Naive B cell (primary cell): ENCODE data around the gene TTC7B. TPM values are rescaled to one million over a fixed set of nuclear protein-coding genes. Genes with fewer than 3 reads are reported as not detected.

Source experiments
- ATAC-seq, 2 donors: fragments of 150-1000 bp; cut with Tn5 transposase; 2 replicates each; pipeline ENCODE4 v1.10.0; 2021; ENCODE audit warnings: low read depth in 2 of 2, mild to moderate bottlenecking in 2 of 2, moderate library complexity in 2 of 2
- DNase-seq: peaks from one replicate; pipeline ENCODE4 v3.0.0; 2022
- H3K27ac Mint-ChIP-seq, 6 donors: one replicate each; pipeline ENCODE4 v1.8.0; 2020 to 2022; ENCODE audit warnings: mild to moderate bottlenecking in 6 of 6, mixed read lengths in 6 of 6, moderate library complexity in 5 of 6, inconsistent platforms in 2 of 6
- H3K27me3 Mint-ChIP-seq, 3 donors: one replicate each; pipeline ENCODE4 v1.8.0; 2021 to 2022; ENCODE audit warnings: mixed read lengths in 3 of 3, mild to moderate bottlenecking in 1 of 3
- H3K36me3 Mint-ChIP-seq, 2 donors: one replicate each; pipeline ENCODE4 v1.8.0; 2020 to 2022; ENCODE audit warnings: mixed read lengths in 2 of 2, inconsistent platforms in 1 of 2, mild to moderate bottlenecking in 1 of 2
- H3K4me1 Mint-ChIP-seq, 3 donors: one replicate each; pipeline ENCODE4 v1.8.0; 2020 to 2022; ENCODE audit warnings: mixed read lengths in 3 of 3, inconsistent platforms in 1 of 3, mild to moderate bottlenecking in 1 of 3, moderate library complexity in 1 of 3
- H3K4me3 Mint-ChIP-seq, 8 donors: one replicate each; pipeline ENCODE4 v1.8.0; 2020 to 2022; ENCODE audit warnings: mild to moderate bottlenecking in 8 of 8, mixed read lengths in 8 of 8, moderate library complexity in 8 of 8, inconsistent platforms in 2 of 8
- H3K9me3 Mint-ChIP-seq, 7 donors: one replicate each; pipeline ENCODE4 v1.8.0; 2020 to 2022; ENCODE audit warnings: mixed read lengths in 7 of 7, mild to moderate bottlenecking in 5 of 7, inconsistent platforms in 2 of 7, moderate library complexity in 1 of 7
- polyA plus RNA-seq, 6 donors: library from polyadenylated mRNA; unstranded; fragments of 300-500 nt; fragmentation: Illumina TruSeq; gene quantifications; one replicate each; pipeline ENCODE4 v1.2.3, GENCODE V29; 2021; ENCODE audit warnings: low read depth in 6 of 6

The TTC7B gene
- polyA plus RNA-seq, 6 donors from 2014 or later: 0.39 to 1.2 TPM; not detected in 4

DNA sequence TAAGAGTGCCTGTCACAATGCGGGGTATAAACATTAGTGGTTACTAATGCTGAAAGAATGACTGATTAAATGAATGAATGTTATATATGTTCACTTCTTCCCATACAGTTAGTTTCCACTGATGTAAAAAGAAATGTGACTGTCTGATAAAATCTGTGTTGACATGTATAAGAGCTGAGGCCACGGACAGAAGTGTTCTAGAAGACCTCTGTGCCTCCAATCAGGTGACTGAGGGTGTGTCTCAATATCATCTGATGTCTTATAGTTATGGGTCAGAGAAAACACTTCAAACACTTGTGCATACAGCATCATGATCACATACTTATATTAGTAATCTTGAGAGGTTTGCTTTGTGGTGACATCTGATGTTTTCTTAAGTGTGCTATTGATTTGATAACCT is 183.4 kb downstream of the TTC7B start:
- no peak for ATAC-seq
- Mint-ChIP-seq H3K27me3 (no peaks in the 10 kb centered on the region), H3K4me3 (no peak overlapping the region), H3K4me1 (peaks cover 9 to 13% (median 11%) of the 10 kb centered on the region in 3 donors), H3K9me3 (no peaks in the 10 kb centered on the region), H3K27ac (no peak overlapping the region), H3K36me3 (no peaks in the 10 kb centered on the region)
- DNase-seq: no peak

DNA sequence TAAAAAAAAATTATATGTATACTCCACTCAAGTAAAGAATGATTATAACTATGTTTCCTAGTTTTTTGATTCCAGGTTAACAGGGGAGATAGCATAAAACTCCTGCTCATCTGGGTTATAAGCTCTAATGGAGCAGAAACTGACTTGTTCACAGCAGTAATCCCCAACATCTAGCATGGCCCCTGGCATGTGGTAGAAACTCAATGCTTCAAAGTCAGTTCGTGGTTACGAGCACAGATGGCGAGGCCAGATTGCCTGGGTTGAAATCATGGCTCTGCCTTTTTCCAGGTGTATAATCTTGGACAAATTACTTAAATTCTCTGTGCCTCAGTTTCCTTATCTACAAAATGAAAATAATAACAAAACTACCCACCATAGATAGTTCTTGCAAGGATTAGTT is 183.8 kb downstream of the TTC7B start:
- Mint-ChIP-seq H3K27ac (no peak overlapping the region), H3K36me3 (no peaks in the 10 kb centered on the region), H3K4me1 (peaks cover 9 to 16% (median 11%) of the 10 kb centered on the region in 3 donors), H3K27me3 (no peaks in the 10 kb centered on the region), H3K4me3 (no peak overlapping the region), H3K9me3 (no peaks in the 10 kb centered on the region)
- DNase-seq: no peak
- no peak for ATAC-seq

DNA sequence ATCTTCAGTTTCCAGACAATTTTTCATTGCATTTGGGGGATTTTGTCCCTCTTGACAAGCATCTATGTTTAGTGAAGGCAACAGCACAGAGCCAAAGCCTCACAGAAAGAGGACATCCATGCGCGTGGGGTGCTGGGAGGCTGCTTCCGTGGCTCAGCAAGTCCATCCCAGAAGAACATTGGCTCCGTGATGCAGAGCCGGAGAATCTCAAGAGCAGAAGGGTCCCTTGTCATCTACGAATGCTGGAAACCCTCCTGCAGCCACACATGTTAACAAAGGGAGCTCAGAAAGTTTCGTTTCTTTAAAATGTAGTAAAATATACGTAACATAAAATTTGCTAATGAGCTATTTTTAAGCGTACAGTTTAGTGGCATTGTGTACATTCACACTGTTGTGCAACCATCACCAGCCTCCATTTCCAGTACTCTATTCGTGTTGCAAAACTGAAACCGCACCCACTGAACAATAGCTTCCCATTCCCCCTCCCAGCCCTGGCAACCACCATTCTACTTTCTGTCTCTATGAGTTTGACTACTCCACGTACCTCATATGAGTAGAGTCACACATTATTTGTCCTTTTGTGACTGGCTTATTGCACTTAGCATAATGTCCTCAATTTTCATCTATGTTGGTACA is 185.9 kb downstream of the TTC7B start:
- Mint-ChIP-seq H3K9me3 (no peaks in the 10 kb centered on the region), H3K4me3 (no peak overlapping the region), H3K4me1 (peaks cover 9 to 16% (median 11%) of the 10 kb centered on the region in 3 donors), H3K27me3 (no peaks in the 10 kb centered on the region), H3K27ac (no peak overlapping the region), H3K36me3 (no peaks in the 10 kb centered on the region)
- ATAC-seq (no peak), DNase-seq (no peak)

DNA sequence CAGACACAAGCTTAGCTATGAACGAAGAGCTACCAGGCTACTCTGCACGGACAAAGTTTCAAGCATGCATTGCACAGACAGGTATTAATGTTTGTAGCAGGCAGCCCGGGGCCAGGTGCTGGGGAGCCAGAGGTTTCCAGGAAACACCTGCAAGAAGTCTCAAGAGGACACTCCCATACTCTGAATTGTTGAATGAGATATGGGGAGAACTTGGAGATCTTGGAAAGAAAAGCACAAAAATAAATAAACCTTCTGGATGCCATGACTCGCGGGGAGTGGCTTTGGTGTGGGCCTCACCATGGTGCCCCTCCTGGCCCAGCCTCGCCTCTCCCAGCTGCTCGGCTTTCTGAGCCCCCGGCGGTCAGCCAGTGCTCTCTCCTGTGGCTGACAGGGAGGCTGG is 186.8 kb downstream of the TTC7B start:
- Mint-ChIP-seq H3K4me1 (peaks cover 9 to 16% (median 11%) of the 10 kb centered on the region in 3 donors), H3K27me3 (no peaks in the 10 kb centered on the region), H3K9me3 (no peaks in the 10 kb centered on the region), H3K4me3 (no peak overlapping the region), H3K27ac (no peak overlapping the region), H3K36me3 (no peaks in the 10 kb centered on the region)
- DNase-seq: no peak
- no peak for ATAC-seq

DNA sequence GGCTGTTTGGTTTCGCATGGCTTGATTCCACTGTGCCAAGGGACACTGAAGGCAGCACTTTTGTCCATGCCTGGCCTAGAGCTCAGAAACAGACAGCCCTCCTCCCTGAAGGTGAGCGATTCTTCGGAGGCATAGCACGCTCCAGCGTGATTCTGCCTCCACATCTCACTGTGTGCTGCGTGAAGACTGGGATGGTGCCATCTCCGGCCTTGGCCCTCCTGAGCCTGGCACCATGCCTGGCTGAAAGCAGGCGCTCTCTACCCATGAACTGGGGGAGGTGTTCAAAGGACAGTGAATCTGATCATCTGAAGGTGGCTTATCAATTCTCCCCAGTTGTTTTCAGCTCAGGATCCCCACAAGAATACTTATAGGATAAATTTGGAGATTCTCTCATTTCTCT is 187.4 kb downstream of the TTC7B start:
- H3K9me3 Mint-ChIP-seq: no peaks in the 10 kb centered on the region
- peaks cover 9 to 16% (median 11%) of the 10 kb centered on the region in 3 donors for H3K4me1 Mint-ChIP-seq
- H3K27me3 Mint-ChIP-seq: no peaks in the 10 kb centered on the region
- no peak for ATAC-seq
- no peaks in the 10 kb centered on the region for H3K36me3 Mint-ChIP-seq
- no peak for DNase-seq
- H3K27ac Mint-ChIP-seq: peak overlapping the region in 1 of 6 donors; percentile 33
- no peak overlapping the region for H3K4me3 Mint-ChIP-seq

DNA sequence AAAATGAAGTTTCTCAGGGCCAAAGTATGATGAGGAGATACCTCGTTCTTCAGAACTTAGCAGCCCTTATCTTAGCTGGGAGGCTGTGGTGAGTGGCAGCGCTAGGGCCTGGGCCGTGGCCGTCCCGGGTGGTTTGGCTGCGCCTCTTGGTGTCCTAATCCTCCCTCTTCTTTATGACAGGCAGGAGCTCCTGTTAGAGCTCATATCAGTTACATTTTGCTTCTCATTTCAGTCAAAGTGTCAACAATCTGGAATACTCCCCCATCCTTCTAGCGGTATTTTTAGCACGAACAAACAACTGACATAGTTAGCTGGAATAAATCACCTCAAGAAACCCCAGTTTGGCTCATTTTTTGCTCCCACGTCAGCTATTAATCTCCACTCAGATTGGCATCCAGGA is 188.8 kb downstream of the TTC7B start:
- H3K4me1 Mint-ChIP-seq: peaks cover 9 to 16% (median 11%) of the 10 kb centered on the region in 3 donors
- no peaks in the 10 kb centered on the region for H3K36me3 Mint-ChIP-seq
- no peak overlapping the region for H3K4me3 Mint-ChIP-seq
- no peak for ATAC-seq
- no peaks in the 10 kb centered on the region for H3K9me3 Mint-ChIP-seq
- H3K27me3 Mint-ChIP-seq: no peaks in the 10 kb centered on the region
- H3K27ac Mint-ChIP-seq: peak overlapping the region in 1 of 6 donors; percentile 20
- no peak for DNase-seq

DNA sequence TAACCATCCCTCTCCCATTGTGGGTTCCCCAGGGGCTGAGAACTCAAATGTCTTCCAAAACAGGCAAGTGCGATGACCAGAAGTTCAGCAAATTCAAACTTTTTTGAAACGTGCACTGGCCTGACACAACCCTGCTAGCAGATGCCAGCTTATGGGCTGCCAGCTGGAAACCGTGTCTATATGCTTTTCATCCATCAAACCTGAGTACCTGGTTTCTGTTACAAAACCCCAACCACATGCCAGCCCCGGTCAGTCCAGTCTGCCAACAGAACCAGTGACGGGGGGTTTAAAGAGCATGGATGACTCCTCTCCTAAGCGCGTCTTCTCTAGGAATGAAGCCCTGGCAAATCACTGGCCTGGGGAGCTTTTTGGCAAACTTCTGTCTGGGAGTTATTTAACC is 189.7 kb downstream of the TTC7B start:
- Mint-ChIP-seq H3K9me3 (no peaks in the 10 kb centered on the region), H3K36me3 (no peaks in the 10 kb centered on the region), H3K4me3 (no peak overlapping the region), H3K27me3 (no peaks in the 10 kb centered on the region), H3K27ac (no peak overlapping the region), H3K4me1 (peaks cover 4 to 12% (median 5%) of the 10 kb centered on the region in 3 donors)
- DNase-seq (no peak), ATAC-seq (no peak)

DNA sequence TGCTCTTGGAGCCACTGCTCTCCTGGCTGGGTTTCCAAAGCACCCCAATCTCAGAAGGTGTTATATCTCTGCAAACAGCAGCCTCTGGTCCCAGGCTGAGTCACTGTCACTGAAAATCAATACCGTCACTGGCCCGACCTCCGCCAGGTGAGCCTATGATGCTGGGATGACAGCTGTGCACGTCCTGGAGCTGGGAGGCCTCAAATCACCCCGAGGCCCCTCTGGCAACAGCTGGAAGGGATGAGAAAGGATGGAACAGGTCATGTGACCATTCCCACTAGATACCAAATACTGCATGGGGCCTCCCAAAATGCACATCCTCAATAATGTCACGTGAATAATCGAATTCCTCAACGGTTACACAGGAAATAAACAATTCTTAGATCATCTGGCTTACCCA is 190.8 kb downstream of the TTC7B start:
- DNase-seq (no peak), ATAC-seq (no peak)
- no peak overlapping the region for H3K4me3 Mint-ChIP-seq
- H3K9me3 Mint-ChIP-seq: peaks cover 0 to 4% (median 0%) of the 10 kb centered on the region in 7 donors
- H3K27ac Mint-ChIP-seq: no peak overlapping the region
- H3K4me1 Mint-ChIP-seq: peaks cover 0 to 5% (median 4%) of the 10 kb centered on the region in 3 donors
- peaks cover 0 to 7% (median 0%) of the 10 kb centered on the region in 3 donors for H3K27me3 Mint-ChIP-seq
- H3K36me3 Mint-ChIP-seq: peaks cover 0 to 6% of the 10 kb centered on the region in 2 donors

DNA sequence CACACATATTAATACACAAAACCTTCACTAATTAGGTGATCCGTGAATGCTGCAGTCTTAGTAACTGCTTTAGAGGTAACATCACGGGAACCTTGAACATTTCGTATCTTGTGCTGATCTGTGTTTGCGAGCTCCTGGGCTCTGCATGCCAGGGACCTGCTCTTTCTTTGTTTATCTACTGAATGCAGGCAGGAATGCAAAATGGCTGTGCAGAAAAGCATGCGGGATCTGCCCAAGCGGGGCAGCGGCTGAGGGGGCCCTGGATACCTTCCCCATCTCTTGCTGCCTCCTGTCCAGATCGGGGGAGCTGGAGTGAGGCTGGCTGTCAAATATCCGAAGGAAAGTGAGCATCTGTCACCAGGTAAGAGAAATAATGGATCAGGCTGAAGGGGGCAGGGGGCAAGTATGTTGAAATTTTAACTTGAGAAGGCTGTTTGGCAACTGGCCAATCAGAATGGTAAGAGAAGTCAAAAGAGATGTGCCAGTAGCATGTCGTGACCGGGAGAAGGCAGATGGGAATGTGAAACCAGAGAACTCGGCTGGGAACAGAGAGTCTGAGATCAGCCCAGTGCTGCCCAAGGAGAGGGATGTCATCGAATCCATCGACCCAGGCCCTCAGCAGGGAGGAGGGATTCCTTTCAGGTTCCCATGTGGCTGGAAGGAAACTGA is 191.4 kb downstream of the TTC7B start:
- Mint-ChIP-seq H3K36me3 (peaks cover 0 to 8% of the 10 kb centered on the region in 2 donors), H3K27ac (no peak overlapping the region), H3K27me3 (peaks cover 0 to 8% (median 0%) of the 10 kb centered on the region in 3 donors), H3K9me3 (peaks cover 0 to 4% (median 0%) of the 10 kb centered on the region in 7 donors), H3K4me3 (no peak overlapping the region), H3K4me1 (peaks cover 0 to 4% (median 3%) of the 10 kb centered on the region in 3 donors)
- DNase-seq (no peak), ATAC-seq (no peak)

DNA sequence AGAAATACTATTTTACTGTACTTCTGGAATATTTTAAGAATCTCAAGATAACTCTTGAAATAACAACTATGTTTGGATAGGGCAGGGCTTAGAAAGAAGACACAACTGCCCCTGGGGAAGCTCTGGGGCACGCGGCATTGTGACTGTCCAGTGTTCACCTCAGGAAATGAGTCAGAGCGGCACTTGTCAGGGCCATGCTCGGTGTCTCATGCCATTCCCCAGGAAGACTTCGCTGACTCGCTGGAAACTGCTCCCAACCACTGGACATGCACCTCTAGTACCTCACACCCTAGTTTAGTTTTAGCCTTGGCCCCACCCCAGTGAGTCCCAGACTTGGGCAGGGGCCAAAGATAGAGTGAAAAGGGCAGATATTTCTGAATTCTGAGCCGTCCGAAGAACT is 192.0 kb downstream of the TTC7B start:
- Mint-ChIP-seq H3K4me3 (no peak overlapping the region), H3K4me1 (peaks cover 0 to 4% (median 3%) of the 10 kb centered on the region in 3 donors), H3K36me3 (peaks cover 0 to 8% of the 10 kb centered on the region in 2 donors), H3K9me3 (peaks cover 0 to 4% (median 0%) of the 10 kb centered on the region in 7 donors), H3K27ac (no peak overlapping the region), H3K27me3 (peaks cover 0 to 8% (median 0%) of the 10 kb centered on the region in 3 donors)
- DNase-seq (no peak), ATAC-seq (no peak)

DNA sequence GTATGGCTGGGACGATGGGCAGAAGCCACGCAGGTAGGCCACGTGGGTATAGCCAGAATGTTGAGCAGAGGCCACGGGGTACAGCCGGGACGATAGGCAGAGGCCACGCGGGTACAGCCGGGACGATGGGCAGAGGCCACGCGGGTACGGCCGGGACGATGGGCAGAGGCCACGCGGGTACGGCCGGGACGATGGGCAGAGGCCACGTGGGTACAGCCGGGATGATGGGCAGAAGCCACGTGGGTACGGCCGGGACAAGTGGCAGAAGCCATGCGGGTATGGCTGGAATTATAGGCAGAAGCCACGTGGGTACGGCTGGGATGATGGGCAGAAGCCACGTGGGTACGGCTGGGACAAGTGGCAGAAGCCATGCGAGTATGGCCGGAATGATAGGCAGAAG is 195.0 kb downstream of the TTC7B start:
- H3K36me3 Mint-ChIP-seq: peaks cover 0 to 8% of the 10 kb centered on the region in 2 donors
- H3K9me3 Mint-ChIP-seq: peaks cover 0 to 4% (median 0%) of the 10 kb centered on the region in 7 donors
- H3K27me3 Mint-ChIP-seq: peaks cover 0 to 8% (median 0%) of the 10 kb centered on the region in 3 donors
- no peak overlapping the region for H3K4me3 Mint-ChIP-seq
- H3K27ac Mint-ChIP-seq: no peak overlapping the region
- DNase-seq: no peak
- peaks cover 0 to 3% (median 0%) of the 10 kb centered on the region in 3 donors for H3K4me1 Mint-ChIP-seq
- no peak for ATAC-seq

DNA sequence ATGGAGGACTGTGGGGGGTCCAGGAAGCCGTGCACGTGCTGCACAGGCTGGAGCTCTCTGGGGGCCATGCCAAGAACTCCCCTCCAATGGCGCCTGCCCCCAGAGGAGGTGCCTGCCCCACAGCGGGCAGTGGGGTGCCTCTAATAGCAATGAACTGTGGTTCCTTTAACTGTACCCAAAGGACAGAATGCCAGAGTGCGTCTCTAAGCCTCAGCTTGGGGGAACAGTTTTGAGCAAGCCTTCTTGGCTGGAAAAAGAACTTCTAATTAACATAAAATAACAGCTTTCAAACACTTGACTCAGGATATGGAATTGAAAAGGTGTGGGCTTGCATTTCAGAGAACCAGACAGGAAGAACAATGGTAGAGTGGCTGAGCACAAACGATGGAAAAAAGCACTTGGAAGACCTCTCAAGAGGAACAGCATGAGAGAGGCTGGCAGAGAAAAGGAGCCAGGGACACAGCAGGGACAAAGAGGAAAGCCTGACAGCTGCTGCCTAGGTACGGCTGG is 195.6 kb downstream of the TTC7B start:
- ATAC-seq (no peak), DNase-seq (no peak)
- Mint-ChIP-seq H3K9me3 (peaks cover 0 to 4% (median 0%) of the 10 kb centered on the region in 7 donors), H3K27ac (no peak overlapping the region), H3K4me3 (no peak overlapping the region), H3K36me3 (peaks cover 0 to 8% of the 10 kb centered on the region in 2 donors), H3K4me1 (peaks cover 0 to 3% (median 0%) of the 10 kb centered on the region in 3 donors), H3K27me3 (peaks cover 0 to 8% (median 0%) of the 10 kb centered on the region in 3 donors)

DNA sequence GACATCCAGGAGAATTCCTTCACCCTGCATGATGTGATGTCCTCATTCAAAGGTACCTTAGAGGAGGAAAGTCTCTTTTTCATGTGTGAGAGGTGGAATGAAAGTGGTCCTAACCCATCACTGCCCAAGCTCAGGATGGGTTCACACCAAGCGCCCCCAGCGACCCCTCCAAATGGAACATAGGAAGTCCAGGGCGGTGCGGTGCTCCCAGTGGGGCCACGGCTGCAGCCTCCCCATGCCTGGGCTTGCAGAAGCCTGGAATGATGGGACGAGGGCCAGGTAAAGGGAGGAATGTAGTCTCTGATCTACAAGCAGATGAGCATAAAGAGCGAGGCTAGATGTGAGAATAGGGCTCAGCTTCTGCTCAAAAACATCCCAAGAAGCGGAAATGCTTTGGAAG is 196.3 kb downstream of the TTC7B start:
- Mint-ChIP-seq H3K4me1 (peaks cover 0 to 3% (median 0%) of the 10 kb centered on the region in 3 donors), H3K27me3 (peaks cover 0 to 8% (median 0%) of the 10 kb centered on the region in 3 donors), H3K27ac (no peak overlapping the region), H3K4me3 (no peak overlapping the region), H3K9me3 (peaks cover 0 to 4% (median 0%) of the 10 kb centered on the region in 7 donors), H3K36me3 (peaks cover 0 to 8% of the 10 kb centered on the region in 2 donors)
- no peak for ATAC-seq
- DNase-seq: no peak

DNA sequence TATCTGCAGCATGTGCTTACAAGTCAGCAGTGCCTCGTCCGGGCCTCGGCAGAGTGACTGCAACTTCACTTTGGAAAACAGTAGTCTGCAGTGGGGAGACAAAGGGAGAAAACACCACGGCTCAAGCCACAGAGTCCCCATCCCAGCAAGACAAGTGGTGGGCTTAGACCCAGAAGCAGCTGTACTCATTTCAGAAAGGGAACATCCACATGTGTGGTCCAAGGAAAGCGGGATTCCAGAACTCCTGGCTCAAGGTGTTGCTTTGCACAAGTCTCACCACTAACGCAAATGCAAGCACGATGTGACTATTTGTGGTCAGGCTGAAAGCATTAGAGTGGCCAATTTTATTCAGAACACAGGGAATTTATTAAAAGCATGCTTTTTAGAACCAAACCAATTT is 198.3 kb downstream of the TTC7B start:
- Mint-ChIP-seq H3K36me3 (peaks cover 0 to 8% of the 10 kb centered on the region in 2 donors), H3K4me1 (peaks cover 0 to 3% (median 0%) of the 10 kb centered on the region in 3 donors), H3K27ac (no peak overlapping the region), H3K4me3 (no peak overlapping the region), H3K27me3 (peaks cover 0 to 8% (median 0%) of the 10 kb centered on the region in 3 donors), H3K9me3 (peaks cover 0 to 4% (median 0%) of the 10 kb centered on the region in 7 donors)
- ATAC-seq (no peak), DNase-seq (no peak)
